HTERT RPE-1 (cell line): ENCODE measurements around the gene KIAA1328.

Experiments
- in situ Hi-C: fragments of 300-500 bp; cut with MboI; formaldehyde crosslinking; loops from 4 replicates; pipeline ENCODE4 v1.14.3; 2020; ENCODE audit warnings: low sequenced_read_pairs

The KIAA1328 gene

DNA sequence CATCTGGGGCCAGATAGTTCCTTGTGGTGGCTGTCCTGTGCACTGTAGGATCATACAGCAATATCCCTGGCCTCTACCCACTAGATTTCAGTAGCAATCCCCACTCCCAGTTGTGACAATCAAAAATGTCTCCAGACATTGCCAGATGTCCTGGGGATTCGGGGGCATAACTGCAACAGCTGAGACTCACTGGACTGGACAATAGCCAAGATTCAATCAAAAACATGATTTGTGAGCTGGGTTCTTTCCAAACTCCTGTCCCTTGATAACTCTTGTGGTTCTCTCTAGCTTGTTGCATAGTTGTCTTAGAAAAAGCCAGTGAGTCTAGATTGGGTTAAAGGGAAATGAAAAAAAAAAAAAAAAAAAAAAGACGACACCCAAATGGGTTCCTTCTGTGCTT is 443.3 kb downstream of the KIAA1328 start:
- in situ Hi-C loops, result no loop called here

DNA sequence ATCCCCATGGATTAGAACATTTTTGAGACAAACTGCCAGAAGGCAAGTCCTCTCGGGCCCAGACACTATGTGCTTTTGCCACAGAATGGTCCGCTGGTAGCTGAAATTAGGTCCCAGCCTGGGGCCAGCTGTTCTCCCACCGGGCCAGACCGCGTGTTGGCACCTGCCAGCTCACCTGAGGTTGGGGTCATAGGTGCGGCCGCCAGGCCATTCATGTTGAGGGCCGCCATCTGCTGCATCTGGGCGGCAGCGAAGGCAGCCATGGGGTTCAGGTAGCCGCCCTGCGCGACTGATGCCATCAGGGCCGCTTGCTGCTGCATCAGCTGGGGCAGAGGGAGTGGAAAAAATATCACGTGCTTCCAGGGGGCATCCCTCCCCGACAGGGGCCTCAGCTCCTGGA is 443.9 kb downstream of the KIAA1328 start:
- in situ Hi-C loops, result no loop called here

DNA sequence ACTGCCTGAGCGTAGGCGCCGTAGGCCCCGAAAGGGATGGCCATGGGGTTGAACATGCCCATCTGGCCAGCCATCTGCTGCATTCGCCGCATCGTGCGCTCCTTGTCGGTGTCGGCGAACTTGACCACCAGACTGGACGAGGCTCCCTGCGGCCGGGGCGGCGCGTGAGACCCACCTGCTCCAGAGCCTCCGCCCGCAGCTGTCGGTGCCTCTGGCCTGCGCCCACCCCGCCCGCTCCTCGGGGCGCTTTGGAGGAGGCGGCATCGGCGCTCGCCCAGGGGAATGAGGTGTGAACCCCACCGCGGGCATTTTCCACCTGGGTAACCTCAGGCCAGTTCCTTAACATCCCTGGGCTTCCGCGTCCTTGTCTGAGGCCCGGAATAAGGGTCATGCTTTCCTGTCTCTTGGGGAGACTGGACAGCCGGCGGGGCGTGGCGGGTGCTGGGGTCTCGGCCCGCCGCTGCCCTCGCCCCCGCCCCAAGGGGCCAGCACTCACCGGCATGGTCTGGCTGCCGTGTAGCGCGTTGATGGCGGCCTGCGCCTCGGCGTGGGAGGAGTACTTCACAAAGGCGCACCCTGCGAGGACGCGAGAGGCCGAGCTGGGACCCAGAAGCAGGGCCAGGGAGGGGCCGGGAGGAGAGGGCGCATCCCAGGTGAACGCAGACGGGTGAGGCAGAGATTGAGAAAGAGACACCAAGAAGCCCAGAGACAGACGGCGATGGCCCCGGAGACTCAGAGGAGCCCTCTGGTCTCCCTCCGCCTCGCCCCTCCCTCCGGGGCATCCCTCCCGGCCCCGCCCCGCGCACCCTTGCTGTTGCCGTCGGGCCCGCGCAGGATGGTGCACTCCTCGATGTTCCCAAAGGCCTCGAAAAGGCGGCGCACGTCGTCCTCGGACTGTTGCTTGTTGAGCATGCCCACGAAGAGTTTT is 445.6 kb downstream of the KIAA1328 start:
- in situ Hi-C loops, result no loop called here

DNA sequence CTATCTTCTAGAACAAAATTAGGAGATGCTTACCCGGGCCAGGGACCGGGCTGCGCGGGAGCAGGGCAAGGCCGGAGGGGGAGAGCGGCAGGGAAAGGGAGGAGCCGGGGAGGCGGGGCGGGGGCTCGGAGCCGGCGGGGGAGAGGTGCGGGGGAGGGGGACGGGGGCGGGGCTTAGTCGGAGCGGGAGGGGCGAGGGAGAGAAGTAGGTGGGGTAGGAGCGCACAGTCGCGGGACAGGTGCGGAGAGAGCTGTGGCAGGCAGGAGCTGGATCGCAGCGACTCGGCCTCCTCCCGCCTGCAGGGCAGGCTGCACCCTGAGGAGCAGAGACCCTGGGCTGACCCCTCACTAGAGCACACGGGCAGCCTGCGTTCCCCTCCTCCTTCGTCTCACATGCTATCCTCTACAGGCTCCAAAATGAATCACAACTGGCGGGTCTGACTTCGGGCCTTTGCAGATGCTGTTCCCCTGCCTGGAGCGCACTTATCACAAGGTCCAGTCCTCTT is 446.4 kb downstream of the KIAA1328 start:
- in situ Hi-C loops, result no loop called here

DNA sequence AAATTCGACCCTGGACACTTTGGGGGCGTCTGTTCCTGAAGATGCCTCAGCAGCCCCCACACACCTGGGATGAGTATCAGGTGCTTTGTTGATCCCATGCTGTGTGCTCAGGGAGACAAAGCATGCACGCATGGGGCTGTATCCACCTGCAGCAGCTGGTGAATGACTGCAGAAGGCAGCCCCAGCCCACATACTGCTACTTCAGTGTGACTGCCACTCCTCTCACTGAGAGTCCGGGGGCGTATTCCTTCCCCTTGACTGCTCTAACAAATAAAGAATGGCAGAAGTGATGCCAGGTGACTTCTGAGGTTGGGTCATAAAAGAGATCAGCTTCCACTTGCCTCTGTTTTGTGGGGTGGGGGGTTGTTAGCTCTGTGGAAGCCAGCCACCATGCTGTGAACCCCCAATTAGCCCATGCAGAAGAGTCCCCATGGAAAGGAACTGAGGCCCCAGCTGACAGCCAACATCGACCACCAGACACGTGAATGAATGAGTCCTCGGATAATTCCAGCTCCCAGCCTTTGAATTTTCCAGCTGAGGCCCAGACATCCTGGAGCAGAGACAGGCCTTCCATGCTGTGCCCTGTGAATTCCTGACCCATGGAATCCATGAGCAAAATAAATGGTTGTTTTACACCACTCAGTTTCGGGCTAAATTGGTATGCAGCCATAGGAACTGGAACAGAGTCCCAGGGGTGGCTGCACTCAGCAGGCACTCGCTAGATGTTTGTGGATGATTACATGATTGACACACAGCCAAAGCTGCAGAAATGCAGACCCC is 447.4 kb downstream of the KIAA1328 start:
- in situ Hi-C loops, result no loop called here

DNA sequence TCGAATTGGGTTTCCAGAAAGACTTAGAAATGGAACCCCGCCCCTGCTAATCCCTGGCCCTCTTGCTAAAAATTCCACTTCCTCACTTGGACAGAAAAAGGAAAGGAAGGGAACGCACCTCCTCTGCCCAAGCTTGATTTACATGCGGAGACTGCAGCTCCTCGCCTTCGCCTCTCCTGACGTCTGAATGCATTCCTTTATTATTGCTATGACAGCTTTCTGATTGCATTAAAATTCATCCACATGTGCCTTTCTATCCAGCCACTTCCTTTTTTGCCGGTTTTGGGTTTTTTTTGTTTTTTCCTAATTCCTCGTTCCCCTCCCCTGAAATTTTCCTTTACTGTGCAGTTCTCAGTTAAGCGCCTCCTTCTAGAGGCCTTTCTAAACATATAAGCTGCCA is 448.9 kb downstream of the KIAA1328 start:
- in situ Hi-C loops, result no loop called here
